ENCODE results near the gene SHBG. TPM values are rescaled to one million over a fixed set of nuclear protein-coding genes. Genes with fewer than 3 reads are reported as not detected.

Gene SHBG
- polyA plus RNA-seq, 1 donor (not counting 4 experiments of a cell fraction or from before 2014, with no cell fraction given) = 0.14 TPM

GRCh38 chr17:7632492-7632894 is 2.6 kb downstream of the SHBG start:
- Histone ChIP-seq H3K4me2 (ENCODE audit: control insufficient read depth, extremely low read depth, insufficient read depth, low read depth, low read length) (no peak overlapping the region), H3K27me3 (ENCODE audit: control insufficient read depth, extremely low read depth, insufficient read depth, low read length) (no peaks in the 10 kb centered on the region), H3K4me1 (ENCODE audit: control insufficient read depth, extremely low read depth, insufficient read depth, low read length) (peaks cover 3% of the 10 kb centered on the region), H3K36me3 (ENCODE audit: control insufficient read depth in 2 of 2, extremely low read depth in 1 of 2, insufficient read depth in 2 of 2, low read length in 2 of 2) (no peaks in the 10 kb centered on the region), H2AFZ (ENCODE audit: control insufficient read depth, low read length) (peak overlapping the region; percentile 54), H3K9ac (ENCODE audit: control insufficient read depth, extremely low read depth, insufficient read depth, low read length) (no peak overlapping the region), H3K9me1 (ENCODE audit: control insufficient read depth, extremely low read depth, insufficient read depth, low read length) (no peaks in the 10 kb centered on the region), H3K79me2 (ENCODE audit: control insufficient read depth, insufficient read depth, low read length) (no peaks in the 10 kb centered on the region), H4K20me1 (ENCODE audit: control insufficient read depth, extremely low read depth, insufficient read depth, low read length) (no peaks in the 10 kb centered on the region), H3K9me3 (ENCODE audit: control insufficient read depth, low read depth, low read length) (no peaks in the 10 kb centered on the region), H3K27ac (ENCODE audit: control insufficient read depth, insufficient read depth, low read length) (no peak overlapping the region), H3K4me3 (ENCODE audit: control insufficient read depth in 2 of 3, extremely low read depth in 1 of 3, insufficient read depth in 2 of 3, low read depth in 1 of 3, low read length in 3 of 3) (no peak overlapping the region)
- TF ChIP-seq EZH2 (IDR thresholded peaks at IDR 0.05; ENCODE audit: low read length) (no peak), CTCF (optimal IDR thresholded peaks at IDR 0.05 in 1 of 3, IDR thresholded peaks at IDR 0.05 in 1 of 3, conservative IDR thresholded peaks at IDR 0.05 in 1 of 3; ENCODE audit: extremely low read depth in 1 of 3, insufficient read depth in 2 of 3, low read length in 3 of 3) (peak; percentile 74 to 81 (median 78))
- dilution Hi-C loops (cut with MboI; ENCODE audit: extremely low pct_ligation_motif_present, low sequenced_read_pairs) = no loop called here
- FAIRE-seq = peak; percentile 59
- DNase-seq (ENCODE audit: low read depth, low spot score) = no peak

- Histone ChIP-seq H3K9ac (ENCODE audit: control insufficient read depth, extremely low read depth, insufficient read depth, low read length) (no peak overlapping the region), H3K36me3 (ENCODE audit: control insufficient read depth in 2 of 2, extremely low read depth in 1 of 2, insufficient read depth in 2 of 2, low read length in 2 of 2) (no peaks in the 10 kb centered on the region), H2AFZ (ENCODE audit: control insufficient read depth, low read length) (no peak overlapping the region), H3K79me2 (ENCODE audit: control insufficient read depth, insufficient read depth, low read length) (no peaks in the 10 kb centered on the region), H3K4me1 (ENCODE audit: control insufficient read depth, extremely low read depth, insufficient read depth, low read length) (peaks cover under 1% of the 10 kb centered on the region), H3K4me3 (ENCODE audit: control insufficient read depth in 2 of 3, extremely low read depth in 1 of 3, insufficient read depth in 2 of 3, low read depth in 1 of 3, low read length in 3 of 3) (no peak overlapping the region), H3K9me1 (ENCODE audit: control insufficient read depth, extremely low read depth, insufficient read depth, low read length) (no peaks in the 10 kb centered on the region), H3K4me2 (ENCODE audit: control insufficient read depth, extremely low read depth, insufficient read depth, low read depth, low read length) (no peak overlapping the region), H3K9me3 (ENCODE audit: control insufficient read depth, low read depth, low read length) (no peaks in the 10 kb centered on the region), H3K27ac (ENCODE audit: control insufficient read depth, insufficient read depth, low read length) (no peak overlapping the region), H3K27me3 (ENCODE audit: control insufficient read depth, extremely low read depth, insufficient read depth, low read length) (no peaks in the 10 kb centered on the region), H4K20me1 (ENCODE audit: control insufficient read depth, extremely low read depth, insufficient read depth, low read length) (no peaks in the 10 kb centered on the region)
- FAIRE-seq (no peak), DNase-seq (ENCODE audit: low read depth, low spot score) (no peak)
- dilution Hi-C loops (cut with MboI; ENCODE audit: extremely low pct_ligation_motif_present, low sequenced_read_pairs) = no loop called here
- TF ChIP-seq CTCF (optimal IDR thresholded peaks at IDR 0.05 in 1 of 3, IDR thresholded peaks at IDR 0.05 in 1 of 3, conservative IDR thresholded peaks at IDR 0.05 in 1 of 3; ENCODE audit: extremely low read depth in 1 of 3, insufficient read depth in 2 of 3, low read length in 3 of 3) (no peak), EZH2 (IDR thresholded peaks at IDR 0.05; ENCODE audit: low read length) (no peak)
Observed at GRCh38 chr17:7633093-7633492, 3.2 kb downstream of the SHBG start.
